Measurements from ENCODE around the gene TMPRSS12. TPM values are rescaled to one million over a fixed set of nuclear protein-coding genes. Genes with fewer than 3 reads are reported as not detected.

TMPRSS12 gene
- total RNA-seq, 1 donor from 2014 or later, result not detected

Other genes starting within 250 kb of the TMPRSS12 start
- 44.2 TPM for gene ATF1, start 78.8 kb upstream of the TMPRSS12 start, total RNA-seq
- not detected for gene HIGD1C, start 109.6 kb downstream of the TMPRSS12 start, total RNA-seq
- 82.5 TPM for gene SLC11A2, start 183.5 kb downstream of the TMPRSS12 start, total RNA-seq
- 58.5 TPM for gene LETMD1, start 205.4 kb downstream of the TMPRSS12 start, total RNA-seq
- gene CSRNP2, start 240.7 kb downstream of the TMPRSS12 start, total RNA-seq, result 38.4 TPM